GM23338 (cell line): ENCODE data around the gene RFC1. TPM values are rescaled to one million over a fixed set of nuclear protein-coding genes. Genes with fewer than 3 reads are reported as not detected.

Source experiments
- ATAC-seq: fragments of 200-7000 bp; cut with Tn5 transposase; 3 replicates; pipeline ENCODE4 v1.9.1; 2020
- DNase-seq: peaks from one replicate; pipeline ENCODE4 v3.0.0-alpha.2; 2015; ENCODE audit warnings: low spot score
- H2AFZ ChIP-seq: fragments of 200-600 bp; sonication (generic); 2 replicates; pipeline ENCODE4 v1.8.0; 2016; ENCODE audit warnings: antibody characterized with exemption, mild to moderate bottlenecking, moderate library complexity
- H3F3A ChIP-seq: fragments of 200-600 bp; sonication (generic); replicated peaks from 2 replicates; pipeline ENCODE4 v1.8.0; 2017; ENCODE audit warnings: antibody characterized with exemption, mixed run types, low read depth
- H3K27ac ChIP-seq: fragments of 200-600 bp; sonication (generic); 2 replicates; pipeline ENCODE4 v1.6.1; 2016; ENCODE audit warnings: low read depth
- H3K27me3 ChIP-seq: fragments of 200-600 bp; sonication (generic); 2 replicates; pipeline ENCODE4 v1.8.0; 2016; ENCODE audit warnings: mild to moderate bottlenecking, mixed run types, moderate library complexity; ENCODE audit not compliant: insufficient read depth
- H3K36me3 ChIP-seq: fragments of 200-600 bp; sonication (generic); 2 replicates; pipeline ENCODE4 v1.8.0; 2016; ENCODE audit warnings: mild to moderate bottlenecking; ENCODE audit not compliant: insufficient read depth
- H3K4me1 ChIP-seq: fragments of 200-600 bp; sonication (generic); 2 replicates; pipeline ENCODE4 v1.8.0; 2016; ENCODE audit warnings: mild to moderate bottlenecking, moderate library complexity; ENCODE audit not compliant: insufficient read depth
- H3K4me2 ChIP-seq: fragments of 200-600 bp; sonication (generic); 2 replicates; pipeline ENCODE4 v1.7.1; 2017; ENCODE audit warnings: mixed run types
- H3K4me3 ChIP-seq: fragments of 200-600 bp; sonication (generic); 2 replicates; pipeline ENCODE4 v1.6.1; 2016; ENCODE audit warnings: mixed run types
- H3K79me2 ChIP-seq: fragments of 200-600 bp; sonication (generic); replicated peaks from 2 replicates; pipeline ENCODE4 v1.8.0; 2017; ENCODE audit warnings: mild to moderate bottlenecking; ENCODE audit not compliant: insufficient read depth
- H3K9me2 ChIP-seq: fragments of 200-600 bp; sonication (generic); 2 replicates; pipeline ENCODE4 v1.8.0; 2017; ENCODE audit not compliant: insufficient read depth
- H4K20me1 ChIP-seq: fragments of 200-600 bp; sonication (generic); replicated peaks from 2 replicates; pipeline ENCODE4 v1.8.0; 2017; ENCODE audit warnings: mild to moderate bottlenecking; ENCODE audit not compliant: insufficient read depth
- H3K27ac Mint-ChIP-seq: 2 replicates; pipeline ENCODE4 v1.8.0; 2020; ENCODE audit warnings: inconsistent platforms, mild to moderate bottlenecking, moderate library complexity, mixed read lengths
- H3K27me3 Mint-ChIP-seq: 3 replicates; pipeline ENCODE4 v1.8.0; 2022; ENCODE audit warnings: low read depth, mild to moderate bottlenecking, moderate library complexity, mixed read lengths, inconsistent platforms; ENCODE audit not compliant: insufficient read depth, poor library complexity
- H3K36me3 Mint-ChIP-seq: 3 replicates; pipeline ENCODE4 v1.8.0; 2021; ENCODE audit warnings: low read depth, mild to moderate bottlenecking, inconsistent platforms, moderate library complexity, mixed read lengths
- H3K4me1 Mint-ChIP-seq: 3 replicates; pipeline ENCODE4 v1.8.0; 2020; ENCODE audit warnings: mild to moderate bottlenecking, inconsistent platforms, mixed read lengths
- H3K4me3 Mint-ChIP-seq: 3 replicates; pipeline ENCODE4 v1.8.0; 2021; ENCODE audit warnings: moderate library complexity, mild to moderate bottlenecking, inconsistent platforms, mixed read lengths
- H3K9me3 Mint-ChIP-seq: 3 replicates; pipeline ENCODE4 v1.8.0; 2020; ENCODE audit warnings: moderate library complexity, mild to moderate bottlenecking, inconsistent platforms, mixed read lengths
- CREB1 ChIP-seq: fragments of 250-450 bp; sonication (Bioruptor Pico); IDR thresholded peaks from 2 replicates; pipeline ENCODE4 v1.5.0; 2020; ENCODE audit warnings: low read depth, mild to moderate bottlenecking, moderate library complexity
- CTCF ChIP-seq, 2 experiments: fragments of 200-600 bp in 1 of 2; sonication (generic) in 1 of 2; conservative IDR thresholded peaks; 2 replicates each; pipeline versions ENCODE4 v1.5.1 to v1.6.1; 2016 to 2017; ENCODE audit warnings: antibody characterized with exemption in 2 of 2, low read depth in 2 of 2, mild to moderate bottlenecking in 2 of 2, moderate library complexity in 1 of 2
- EZH2 ChIP-seq: fragments of 200-600 bp; sonication (generic); IDR thresholded peaks from one replicate; pipeline ENCODE4 v1.8.0; 2017; ENCODE audit warnings: antibody characterized with exemption, mild to moderate bottlenecking, low read depth; ENCODE audit not compliant: unreplicated experiment
- POLR2AphosphoS5 ChIP-seq: IDR thresholded peaks from 2 replicates; pipeline ENCODE4 v1.6.1; 2016; ENCODE audit warnings: antibody characterized with exemption, low read depth
- ZNF331 ChIP-seq: fragments of 250-450 bp; sonication (Bioruptor Pico); IDR thresholded peaks from 2 replicates; pipeline ENCODE4 v1.5.0; 2020; ENCODE audit warnings: low read depth, mild to moderate bottlenecking, moderate library complexity
- polyA plus RNA-seq: library from polyadenylated mRNA; unstranded; fragments of >200 nt; fragmentation: Nextera tagmentation; extraction: Ambion mirVana; gene quantifications from 2 replicates; pipeline ENCODE4 v1.2.1, GENCODE V29; 2016
- total RNA-seq: library from RNA; depleted of rRNA; stranded (reverse); fragments of >200 nt; shearing (Covaris generic); gene quantifications from 2 replicates; pipeline ENCODE4 v1.2.3, GENCODE V29; 2014
- TF ChIP-seq, protein P1 (sequence below): IDR thresholded peaks from 2 replicates; pipeline ENCODE4 v1.6.1; 2016; ENCODE audit warnings: antibody characterized with exemption

The RFC1 gene
- total and polyA plus RNA-seq, 2 experiments from 2014 or later = 75.8 to 228 TPM

DNA sequence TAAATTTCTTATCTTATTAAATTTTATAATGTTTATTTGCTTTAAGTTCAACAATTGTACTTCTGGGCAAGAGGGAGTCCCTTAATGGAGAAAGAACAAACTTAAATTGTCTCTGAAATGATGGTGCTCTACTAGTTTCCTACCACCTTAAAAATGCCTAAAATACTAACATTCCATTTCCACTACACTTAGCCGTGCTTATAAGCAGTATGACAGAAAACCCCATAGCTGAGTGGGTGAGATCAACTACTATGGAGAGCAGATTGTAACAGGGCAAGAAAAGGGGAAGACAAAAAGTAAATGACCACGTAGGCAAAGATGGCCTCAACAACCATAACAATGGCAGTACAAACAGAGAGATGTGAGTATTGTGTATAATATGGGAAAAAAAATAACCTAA is 35.0 kb downstream of the RFC1 start:
- TF ChIP-seq EZH2 = no peak
- Mint-ChIP-seq H3K36me3 (peaks cover 9% of the 10 kb centered on the region; the same call in 2 of the 3 replicates), H3K27me3 (no peaks in the 10 kb centered on the region), H3K27ac (no peak overlapping the region; the same call in 1 of the 2 replicates), H3K4me1 (no peaks in the 10 kb centered on the region; the same call in 2 of the 3 replicates), H3K9me3 (no peaks in the 10 kb centered on the region), H3K4me3 (no peak overlapping the region)
- Histone ChIP-seq H3K79me2 (peaks cover 78% of the 10 kb centered on the region), H3K36me3 (peaks cover 9% of the 10 kb centered on the region), H3K4me2 (no peak overlapping the region), H3K9me2 (no peaks in the 10 kb centered on the region), H3K4me3 (no peak overlapping the region), H2AFZ (no peak overlapping the region), H3K27ac (no peak overlapping the region), H3F3A (no peaks in the 10 kb centered on the region), H3K4me1 (no peaks in the 10 kb centered on the region), H4K20me1 (peaks cover 28% of the 10 kb centered on the region; the same call in 1 of the 2 replicates), H3K27me3 (no peaks in the 10 kb centered on the region)
- ATAC-seq (no peak), DNase-seq (peak; percentile 3)

DNA sequence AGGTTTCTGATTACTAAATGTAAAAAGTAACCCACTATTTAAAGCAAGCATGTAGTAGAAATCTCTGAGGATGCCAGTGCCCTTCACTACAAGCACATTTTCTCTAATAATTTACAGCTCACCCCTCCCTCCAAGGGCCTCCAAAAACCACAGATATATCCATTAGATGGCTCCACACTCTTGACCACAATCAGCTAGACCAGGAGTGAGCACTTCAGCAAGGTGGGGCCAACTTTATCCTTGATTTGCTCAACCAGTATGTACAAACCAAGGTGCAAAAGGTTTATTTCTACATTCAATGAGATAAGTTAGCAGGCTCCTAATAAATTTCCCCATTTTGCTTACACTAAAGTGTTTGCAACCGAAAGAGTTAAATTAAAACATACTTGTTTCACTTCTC is 35.8 kb downstream of the RFC1 start:
- Histone ChIP-seq H4K20me1 (peaks cover 28% of the 10 kb centered on the region; the same call in 1 of the 2 replicates), H3K4me1 (no peaks in the 10 kb centered on the region), H3K27me3 (no peaks in the 10 kb centered on the region), H3K27ac (no peak overlapping the region), H3K79me2 (peaks cover 72% of the 10 kb centered on the region), H3K4me3 (no peak overlapping the region), H2AFZ (no peak overlapping the region), H3K9me2 (no peaks in the 10 kb centered on the region), H3F3A (no peaks in the 10 kb centered on the region), H3K4me2 (no peak overlapping the region), H3K36me3 (peaks cover 10% of the 10 kb centered on the region)
- H3K4me3 Mint-ChIP-seq = no peak overlapping the region
- no peak overlapping the region for H3K27ac Mint-ChIP-seq
- TF ChIP-seq POLR2AphosphoS5 (no peak), CREB1 (CRISPR knock-in tag) (no peak), CTCF (conservative IDR thresholded peaks at IDR 0.05; ENCODE audit: low read depth in 2 of 2) (0 out of 4 replicates have a peak, but pooled peaks of 1 of the 2 experiments have one; percentile 1), ZNF331 (CRISPR knock-in tag) (no peak)
- no peak for ATAC-seq
- H3K9me3 Mint-ChIP-seq = no peaks in the 10 kb centered on the region
- no peaks in the 10 kb centered on the region; the same call in 2 of the 3 replicates for H3K4me1 Mint-ChIP-seq
- no peaks in the 10 kb centered on the region for H3K27me3 Mint-ChIP-seq
- DNase-seq = no peak
- H3K36me3 Mint-ChIP-seq = peaks cover 13% of the 10 kb centered on the region

DNA sequence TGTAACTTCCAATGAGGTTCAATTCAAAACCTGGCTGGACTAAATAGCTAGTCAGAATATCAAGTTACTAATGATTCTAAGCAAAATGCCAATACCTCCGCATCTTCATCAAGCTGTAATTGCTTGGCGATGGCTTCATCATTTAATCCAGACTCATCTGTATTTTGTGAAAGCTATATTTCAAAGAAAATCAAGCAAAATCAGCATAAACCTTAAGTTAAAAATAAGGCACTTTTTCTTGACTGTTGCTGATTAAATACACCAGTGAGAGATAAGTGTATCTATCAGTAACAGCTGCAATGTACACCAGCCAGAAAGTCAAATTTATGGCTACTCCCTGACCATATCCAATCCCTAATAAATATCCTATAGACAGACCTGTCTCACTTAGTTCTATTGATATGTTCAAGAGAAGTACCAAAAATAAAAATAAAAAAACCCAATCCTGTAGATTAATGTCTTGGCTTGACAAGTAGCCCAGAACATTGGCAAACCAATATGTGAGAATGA is 39.6 kb downstream of the RFC1 start:
- 0 out of 2 replicates have a peak, but pooled peaks cover 16% of the 10 kb centered on the region for H4K20me1 ChIP-seq
- no peaks in the 10 kb centered on the region for H3K9me2 ChIP-seq
- H3K27ac Mint-ChIP-seq = no peak overlapping the region
- no peaks in the 10 kb centered on the region for H3F3A ChIP-seq
- no peaks in the 10 kb centered on the region for H3K4me1 ChIP-seq
- DNase-seq (no peak), ATAC-seq (no peak)
- TF ChIP-seq ZNF331 (CRISPR knock-in tag) = no peak
- TF ChIP-seq, protein P1, sequence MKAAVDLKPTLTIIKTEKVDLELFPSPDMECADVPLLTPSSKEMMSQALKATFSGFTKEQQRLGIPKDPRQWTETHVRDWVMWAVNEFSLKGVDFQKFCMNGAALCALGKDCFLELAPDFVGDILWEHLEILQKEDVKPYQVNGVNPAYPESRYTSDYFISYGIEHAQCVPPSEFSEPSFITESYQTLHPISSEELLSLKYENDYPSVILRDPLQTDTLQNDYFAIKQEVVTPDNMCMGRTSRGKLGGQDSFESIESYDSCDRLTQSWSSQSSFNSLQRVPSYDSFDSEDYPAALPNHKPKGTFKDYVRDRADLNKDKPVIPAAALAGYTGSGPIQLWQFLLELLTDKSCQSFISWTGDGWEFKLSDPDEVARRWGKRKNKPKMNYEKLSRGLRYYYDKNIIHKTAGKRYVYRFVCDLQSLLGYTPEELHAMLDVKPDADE = no peak
- TF ChIP-seq EZH2 = no peak
- TF ChIP-seq POLR2AphosphoS5 = no peak
- H2AFZ ChIP-seq = no peak overlapping the region
- no peak overlapping the region for H3K27ac ChIP-seq
- H3K36me3 Mint-ChIP-seq = peaks cover 13% of the 10 kb centered on the region
- no peak overlapping the region for H3K4me3 Mint-ChIP-seq
- H3K4me1 Mint-ChIP-seq = no peaks in the 10 kb centered on the region; the same call in 2 of the 3 replicates
- no peaks in the 10 kb centered on the region for H3K27me3 ChIP-seq
- peaks cover 35% of the 10 kb centered on the region for H3K79me2 ChIP-seq
- H3K9me3 Mint-ChIP-seq = no peaks in the 10 kb centered on the region
- H3K36me3 ChIP-seq = peaks cover 15% of the 10 kb centered on the region
- H3K4me2 ChIP-seq = no peak overlapping the region
- H3K27me3 Mint-ChIP-seq = no peaks in the 10 kb centered on the region
- H3K4me3 ChIP-seq = no peak overlapping the region
